ENCODE data around the gene TRAPPC11. TPM values are rescaled to one million over a fixed set of nuclear protein-coding genes. Genes with fewer than 3 reads are reported as not detected.

Gene TRAPPC11
- total and polyA plus RNA-seq, 8 donors, result 10.6 to 173 (median 48.4) TPM

- DNase-seq, result no peak
- 53 to 100% (median 96%) methylated on average over 1 of the region's 1 CpG for WGBS, 5 donors
Measured at GRCh38 chr4:183702492-183702891, 43.4 kb downstream of the TRAPPC11 start.

GRCh38 chr4:183714626-183715025 is 55.5 kb downstream of the TRAPPC11 start:
- no peak for TF ChIP-seq EP300 (IDR thresholded peaks at IDR 0.05)
- TF ChIP-seq POLR2A (IDR thresholded peaks at IDR 0.05), result no peak
- TF ChIP-seq CTCF (IDR thresholded peaks at IDR 0.05), result no peak
- no peak for TF ChIP-seq POLR2AphosphoS5 (IDR thresholded peaks at IDR 0.05)
- Histone ChIP-seq H3K27me3 (no peaks in the 10 kb centered on the region), H3K9me3 (no peaks in the 10 kb centered on the region), H3K36me3 (peaks cover 17 to 54% (median 52%) of the 10 kb centered on the region in 4 donors), H3K4me1 (no peaks in the 10 kb centered on the region), H3K4me3 (no peak overlapping the region), H3K27ac (no peak overlapping the region)
- 70 to 81% (median 80%) methylated on average over 7 of the region's 7 CpGs for WGBS, 5 donors
- intact Hi-C loops (cut with DNase I; ENCODE audit: low total_unique reads), result no loop called here
- no peak for DNase-seq

More at GRCh38 chr4:183702492-183702891, 43.4 kb downstream of the TRAPPC11 start:
- intact Hi-C loops (cut with DNase I; ENCODE audit: low total_unique reads), result no loop called here
- Histone ChIP-seq H3K27me3 (no peaks in the 10 kb centered on the region), H3K36me3 (peaks cover 54 to 100% (median 97%) of the 10 kb centered on the region in 4 donors), H3K9me3 (peaks cover 0 to 6% (median 1%) of the 10 kb centered on the region in 4 donors), H3K4me1 (no peaks in the 10 kb centered on the region), H3K27ac (no peak overlapping the region), H3K4me3 (no peak overlapping the region)
- TF ChIP-seq EP300 (IDR thresholded peaks at IDR 0.05) (no peak), POLR2A (IDR thresholded peaks at IDR 0.05) (no peak), CTCF (IDR thresholded peaks at IDR 0.05) (no peak), POLR2AphosphoS5 (IDR thresholded peaks at IDR 0.05) (no peak)

- TF ChIP-seq POLR2A (IDR thresholded peaks at IDR 0.05) (no peak), EP300 (IDR thresholded peaks at IDR 0.05) (no peak), POLR2AphosphoS5 (IDR thresholded peaks at IDR 0.05) (no peak), CTCF (IDR thresholded peaks at IDR 0.05) (no peak)
- H3K36me3 ChIP-seq, result peaks cover 4 to 37% (median 35%) of the 10 kb centered on the region in 4 donors
- no peak overlapping the region for H3K4me3 ChIP-seq
- no peaks in the 10 kb centered on the region for H3K9me3 ChIP-seq
- intact Hi-C loops (cut with DNase I; ENCODE audit: low total_unique reads), result no loop called here
- DNase-seq, result no peak
- no peak overlapping the region for H3K27ac ChIP-seq
- no peaks in the 10 kb centered on the region for H3K27me3 ChIP-seq
- WGBS, 5 donors, result 55 to 87% (median 72%) methylated on average over 4 of the region's 4 CpGs
- peaks cover 0 to 4% (median 3%) of the 10 kb centered on the region in 4 donors for H3K4me1 ChIP-seq
Measured at GRCh38 chr4:183716302-183716701, 57.2 kb downstream of the TRAPPC11 start.

DNA sequence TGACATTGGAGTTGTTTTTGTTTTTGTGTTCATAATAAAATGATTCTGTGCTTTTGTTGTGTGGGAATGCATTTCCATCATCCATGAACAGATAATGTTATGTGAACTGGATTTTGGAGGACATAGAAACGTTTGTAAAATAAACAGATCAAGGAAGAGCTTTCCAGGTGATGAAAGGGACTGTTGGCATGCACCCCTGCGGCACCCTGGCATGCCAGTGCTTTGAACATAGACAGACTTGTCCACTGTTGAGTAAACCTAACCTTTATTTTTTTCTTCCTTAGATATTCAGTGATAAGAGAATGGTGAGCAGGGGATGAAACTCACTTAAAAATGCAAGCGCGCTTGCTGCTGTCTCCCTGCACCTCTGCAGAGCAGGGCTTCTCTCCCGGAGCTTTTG is 59.8 kb downstream of the TRAPPC11 start:
- peaks cover 0 to 4% (median 0%) of the 10 kb centered on the region in 3 donors for H3K27me3 ChIP-seq

More for the DNA sequence above, 59.8 kb downstream of the TRAPPC11 start:
- H3K4me1 ChIP-seq, result peaks cover 0 to 24% (median 16%) of the 10 kb centered on the region in 4 donors
- no peak overlapping the region for H3K27ac ChIP-seq
- H3K36me3 ChIP-seq, result peaks cover 0 to 11% (median 9%) of the 10 kb centered on the region in 4 donors
- H3K4me3 ChIP-seq, result no peak overlapping the region
- intact Hi-C loops (cut with DNase I; ENCODE audit: low total_unique reads), result no loop called here
- 67 to 73% (median 70%) methylated on average over 5 of the region's 5 CpGs for WGBS, 5 donors
- H3K9me3 ChIP-seq, result no peaks in the 10 kb centered on the region
- no peak for TF ChIP-seq POLR2AphosphoS5 (IDR thresholded peaks at IDR 0.05)
- TF ChIP-seq CTCF (IDR thresholded peaks at IDR 0.05), result no peak
- TF ChIP-seq EP300 (IDR thresholded peaks at IDR 0.05), result no peak
- no peak for TF ChIP-seq POLR2A (IDR thresholded peaks at IDR 0.05)
- no peak for DNase-seq

All from stomach (tissue), 9 donors.